ENCODE measurements around the gene ZNF783. TPM values are rescaled to one million over a fixed set of nuclear protein-coding genes. Genes with fewer than 3 reads are reported as not detected.

ZNF783 gene
- total and polyA plus RNA-seq, 9 of the 15 experiments (the other 6 are each of a cell fraction or from before 2014, with no cell fraction given), result 0.66 to 11.2 (median 5.4) TPM

DNA sequence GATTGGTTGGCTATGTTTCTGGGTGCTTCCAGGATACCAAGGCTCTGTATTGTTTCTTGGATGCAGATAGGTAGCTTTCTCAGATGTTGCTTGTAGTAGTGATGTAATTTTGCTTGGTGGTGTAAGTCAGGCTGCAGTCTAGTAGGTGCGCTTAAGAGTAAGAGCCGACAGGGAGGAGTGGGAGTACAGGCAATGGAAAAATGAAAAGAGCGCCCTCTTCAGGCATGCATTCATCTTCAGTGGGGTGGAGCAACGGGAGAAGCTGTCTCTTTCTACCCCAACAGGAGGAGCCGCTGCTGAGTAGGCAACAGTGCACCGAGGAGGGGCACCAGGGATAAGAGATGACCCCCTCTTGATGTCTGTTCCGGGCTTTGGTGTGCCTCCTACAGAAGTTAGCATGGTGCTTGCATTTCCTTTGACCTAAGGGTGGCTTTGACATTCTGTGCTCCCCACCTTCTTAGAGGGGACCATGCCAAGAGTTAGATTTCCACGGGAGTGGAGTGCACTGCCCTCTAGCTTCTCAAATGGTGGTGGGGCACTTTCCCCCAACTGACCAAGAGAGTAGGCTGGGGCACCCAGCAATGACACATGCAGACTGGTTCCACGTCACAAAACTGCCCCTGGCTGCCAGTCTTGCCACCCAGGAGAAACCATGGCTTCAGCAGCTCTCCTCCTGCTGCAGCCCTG lies 56.1 kb downstream of the ZNF783 start:
- no peaks in the 10 kb centered on the region; a peak in 2 of 5 replicates for H3K4me1 ChIP-seq (replicated peaks in 1 of 2; ENCODE audit: control insufficient read depth in 2 of 2, insufficient read depth in 2 of 2, low read length in 2 of 2)
- ATAC-seq (peak; percentile 86), FAIRE-seq (no peak), DNase-seq (ENCODE audit: extremely low read depth in 1 of 4, low spot score in 3 of 4) (peak; percentile 68 to 75 (median 72))
- H3K9ac ChIP-seq (ENCODE audit: insufficient read depth in 1 of 2, low read depth in 2 of 2, low read length in 2 of 2), result no peak overlapping the region
- 18% methylated on average over 9 of the region's 9 CpGs for WGBS (ENCODE audit: insufficient coverage, low coverage, missing lambda C conversion rate)
- no peaks in the 10 kb centered on the region for H3K9me1 ChIP-seq (ENCODE audit: control insufficient read depth, insufficient read depth, low read length)
- H3K27ac ChIP-seq (ENCODE audit: extremely low read depth, low read depth, low read length), result no peak overlapping the region
- no peaks in the 10 kb centered on the region for H3K9me3 ChIP-seq (replicated peaks; ENCODE audit: control insufficient read depth, insufficient read depth, low read depth, low read length)
- CTCF ChIA-PET (ENCODE audit: low intra/inter-chr PET ratio), result no interaction called here
- in situ Hi-C loops (cut with MboI), result no loop called here
- peaks cover 0 to 14% of the 10 kb centered on the region in 2 experiments; a peak in 1 of 5 replicates for H3K27me3 ChIP-seq (ENCODE audit: control insufficient read depth in 2 of 2, insufficient read depth in 2 of 2, low read length in 2 of 2)
- H3K79me2 ChIP-seq (ENCODE audit: control insufficient read depth, insufficient read depth, low read length), result no peaks in the 10 kb centered on the region
- H4K20me1 ChIP-seq (replicated peaks; ENCODE audit: control insufficient read depth, insufficient read depth, low read length), result no peaks in the 10 kb centered on the region
- no TSS peak for BruUV-seq (replicated peaks)
- POLR2A ChIA-PET, result interaction anchor here (0.6 to 1.8 kb wide), 3 partner anchors 8 to 139 kb away, joined by 3 to 10 read pairs (median 3); no protein-coding TSS in a partner anchor
- no peak overlapping the region for H3K4me3 ChIP-seq
- 0 out of 2 replicates have a peak overlapping the region, but pooled peaks have one; percentile 18 for H2AFZ ChIP-seq (ENCODE audit: low read depth, low read length)
- H3K36me3 ChIP-seq (ENCODE audit: control insufficient read depth, insufficient read depth, low read length), result no peaks in the 10 kb centered on the region
- H3K4me2 ChIP-seq (ENCODE audit: insufficient read depth, low read length), result peak overlapping the region; percentile 26; the same call in 1 of the 2 replicates
- intact Hi-C loops (cut with micrococcal nuclease), result no loop called here
- TF ChIP-seq CREBBP (IDR thresholded peaks at IDR 0.05; ENCODE audit: low read depth, low read length) (no peak), ZNF79 (CRISPR knock-in tag; IDR thresholded peaks at IDR 0.05; ENCODE audit: low read depth) (no peak), RAD21 (CRISPR knock-in tag; conservative IDR thresholded peaks at IDR 0.05 in 1 of 2, IDR thresholded peaks at IDR 0.05 in 1 of 2) (peak in 1 of 2 experiments; percentile 46; a peak in 2 of 4 replicates), GMEB1 (CRISPR knock-in tag; IDR thresholded peaks at IDR 0.05) (no peak), SP1 (CRISPR knock-in tag; IDR thresholded peaks at IDR 0.05) (no peak), U2AF1 (optimal IDR thresholded peaks at IDR 0.05; ENCODE audit: low read depth, low read length) (no peak), SMC3 (conservative IDR thresholded peaks at IDR 0.05; ENCODE audit: insufficient read depth, low read depth, low read length) (0 out of 2 replicates have a peak, but pooled peaks have one; percentile 14), CBX2 (IDR thresholded peaks at IDR 0.05; ENCODE audit: insufficient read depth, low read length, poor library complexity, severe bottlenecking) (no peak), ZNF668 (CRISPR knock-in tag; IDR thresholded peaks at IDR 0.05) (no peak), GATAD2A (IDR thresholded peaks at IDR 0.05) (no peak), SRSF3 (IDR thresholded peaks at IDR 0.05; ENCODE audit: insufficient read depth, low read length) (no peak), SRF (CRISPR knock-in tag; IDR thresholded peaks at IDR 0.05) (no peak), ZNF12 (CRISPR knock-in tag; IDR thresholded peaks at IDR 0.05) (no peak)
- TF ChIP-seq, protein P1, sequence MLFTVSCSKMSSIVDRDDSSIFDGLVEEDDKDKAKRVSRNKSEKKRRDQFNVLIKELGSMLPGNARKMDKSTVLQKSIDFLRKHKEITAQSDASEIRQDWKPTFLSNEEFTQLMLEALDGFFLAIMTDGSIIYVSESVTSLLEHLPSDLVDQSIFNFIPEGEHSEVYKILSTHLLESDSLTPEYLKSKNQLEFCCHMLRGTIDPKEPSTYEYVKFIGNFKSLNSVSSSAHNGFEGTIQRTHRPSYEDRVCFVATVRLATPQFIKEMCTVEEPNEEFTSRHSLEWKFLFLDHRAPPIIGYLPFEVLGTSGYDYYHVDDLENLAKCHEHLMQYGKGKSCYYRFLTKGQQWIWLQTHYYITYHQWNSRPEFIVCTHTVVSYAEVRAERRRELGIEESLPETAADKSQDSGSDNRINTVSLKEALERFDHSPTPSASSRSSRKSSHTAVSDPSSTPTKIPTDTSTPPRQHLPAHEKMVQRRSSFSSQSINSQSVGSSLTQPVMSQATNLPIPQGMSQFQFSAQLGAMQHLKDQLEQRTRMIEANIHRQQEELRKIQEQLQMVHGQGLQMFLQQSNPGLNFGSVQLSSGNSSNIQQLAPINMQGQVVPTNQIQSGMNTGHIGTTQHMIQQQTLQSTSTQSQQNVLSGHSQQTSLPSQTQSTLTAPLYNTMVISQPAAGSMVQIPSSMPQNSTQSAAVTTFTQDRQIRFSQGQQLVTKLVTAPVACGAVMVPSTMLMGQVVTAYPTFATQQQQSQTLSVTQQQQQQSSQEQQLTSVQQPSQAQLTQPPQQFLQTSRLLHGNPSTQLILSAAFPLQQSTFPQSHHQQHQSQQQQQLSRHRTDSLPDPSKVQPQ (CRISPR knock-in tag; IDR thresholded peaks at IDR 0.05; ENCODE audit: borderline replicate concordance), result no peak
- TF ChIP-seq, protein P2, sequence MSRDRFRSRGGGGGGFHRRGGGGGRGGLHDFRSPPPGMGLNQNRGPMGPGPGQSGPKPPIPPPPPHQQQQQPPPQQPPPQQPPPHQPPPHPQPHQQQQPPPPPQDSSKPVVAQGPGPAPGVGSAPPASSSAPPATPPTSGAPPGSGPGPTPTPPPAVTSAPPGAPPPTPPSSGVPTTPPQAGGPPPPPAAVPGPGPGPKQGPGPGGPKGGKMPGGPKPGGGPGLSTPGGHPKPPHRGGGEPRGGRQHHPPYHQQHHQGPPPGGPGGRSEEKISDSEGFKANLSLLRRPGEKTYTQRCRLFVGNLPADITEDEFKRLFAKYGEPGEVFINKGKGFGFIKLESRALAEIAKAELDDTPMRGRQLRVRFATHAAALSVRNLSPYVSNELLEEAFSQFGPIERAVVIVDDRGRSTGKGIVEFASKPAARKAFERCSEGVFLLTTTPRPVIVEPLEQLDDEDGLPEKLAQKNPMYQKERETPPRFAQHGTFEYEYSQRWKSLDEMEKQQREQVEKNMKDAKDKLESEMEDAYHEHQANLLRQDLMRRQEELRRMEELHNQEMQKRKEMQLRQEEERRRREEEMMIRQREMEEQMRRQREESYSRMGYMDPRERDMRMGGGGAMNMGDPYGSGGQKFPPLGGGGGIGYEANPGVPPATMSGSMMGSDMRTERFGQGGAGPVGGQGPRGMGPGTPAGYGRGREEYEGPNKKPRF (IDR thresholded peaks at IDR 0.05; ENCODE audit: low read depth, low read length), result no peak
